ENCODE measurements around the gene ZNRF2.
"Not testable (repeated sequence)": the region's sequence is repeated elsewhere in the genome, so short reads cannot be mapped to it uniquely, and the experiment has no call there.

The ZNRF2 gene

DNA sequence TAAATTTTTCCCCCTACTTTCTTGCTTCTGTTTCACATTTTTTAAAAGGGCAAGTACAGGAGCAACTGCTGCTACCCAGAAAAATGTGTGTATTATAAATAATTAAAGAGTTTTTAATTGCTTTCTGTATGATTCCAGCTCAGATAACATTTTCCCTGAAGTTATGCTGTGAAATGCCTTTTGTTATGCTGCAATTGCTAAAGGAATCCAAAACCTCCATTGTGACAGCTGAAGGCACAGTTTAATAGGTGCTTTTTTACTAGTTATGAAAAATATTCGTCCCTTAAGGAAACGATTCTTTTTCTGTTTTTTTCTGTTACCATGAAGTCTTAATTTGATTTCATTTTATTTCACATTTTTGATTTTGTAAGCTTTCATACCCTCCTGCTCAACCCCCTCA lies 83.2 kb downstream of the ZNRF2 start:
- H3K27ac ChIP-seq, result no peak overlapping the region
- TF ChIP-seq, protein P1, sequence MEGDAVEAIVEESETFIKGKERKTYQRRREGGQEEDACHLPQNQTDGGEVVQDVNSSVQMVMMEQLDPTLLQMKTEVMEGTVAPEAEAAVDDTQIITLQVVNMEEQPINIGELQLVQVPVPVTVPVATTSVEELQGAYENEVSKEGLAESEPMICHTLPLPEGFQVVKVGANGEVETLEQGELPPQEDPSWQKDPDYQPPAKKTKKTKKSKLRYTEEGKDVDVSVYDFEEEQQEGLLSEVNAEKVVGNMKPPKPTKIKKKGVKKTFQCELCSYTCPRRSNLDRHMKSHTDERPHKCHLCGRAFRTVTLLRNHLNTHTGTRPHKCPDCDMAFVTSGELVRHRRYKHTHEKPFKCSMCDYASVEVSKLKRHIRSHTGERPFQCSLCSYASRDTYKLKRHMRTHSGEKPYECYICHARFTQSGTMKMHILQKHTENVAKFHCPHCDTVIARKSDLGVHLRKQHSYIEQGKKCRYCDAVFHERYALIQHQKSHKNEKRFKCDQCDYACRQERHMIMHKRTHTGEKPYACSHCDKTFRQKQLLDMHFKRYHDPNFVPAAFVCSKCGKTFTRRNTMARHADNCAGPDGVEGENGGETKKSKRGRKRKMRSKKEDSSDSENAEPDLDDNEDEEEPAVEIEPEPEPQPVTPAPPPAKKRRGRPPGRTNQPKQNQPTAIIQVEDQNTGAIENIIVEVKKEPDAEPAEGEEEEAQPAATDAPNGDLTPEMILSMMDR (conservative IDR thresholded peaks at IDR 0.05), result no peak

DNA sequence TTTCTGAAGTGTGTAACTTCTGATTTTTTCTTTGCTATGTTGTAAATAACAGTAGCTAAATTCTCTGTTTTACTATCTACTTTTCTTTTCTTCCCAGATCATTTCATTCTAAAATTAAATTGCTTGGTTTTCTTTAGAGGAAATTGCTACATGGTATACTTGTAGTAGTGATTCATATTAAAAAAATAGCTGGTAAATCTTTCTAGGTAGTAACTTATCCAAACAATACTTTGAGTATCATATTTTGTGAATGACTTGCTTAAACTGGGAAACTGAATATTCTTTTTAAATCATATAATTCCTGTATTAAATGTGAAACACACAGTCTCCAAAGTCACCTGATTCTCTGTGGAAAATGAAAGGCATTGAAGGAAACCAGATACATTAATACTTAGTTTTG lies 85.5 kb downstream of the ZNRF2 start:
- H3K27ac ChIP-seq, result no peak overlapping the region
- TF ChIP-seq, protein P1 (conservative IDR thresholded peaks at IDR 0.05), result no peak

DNA sequence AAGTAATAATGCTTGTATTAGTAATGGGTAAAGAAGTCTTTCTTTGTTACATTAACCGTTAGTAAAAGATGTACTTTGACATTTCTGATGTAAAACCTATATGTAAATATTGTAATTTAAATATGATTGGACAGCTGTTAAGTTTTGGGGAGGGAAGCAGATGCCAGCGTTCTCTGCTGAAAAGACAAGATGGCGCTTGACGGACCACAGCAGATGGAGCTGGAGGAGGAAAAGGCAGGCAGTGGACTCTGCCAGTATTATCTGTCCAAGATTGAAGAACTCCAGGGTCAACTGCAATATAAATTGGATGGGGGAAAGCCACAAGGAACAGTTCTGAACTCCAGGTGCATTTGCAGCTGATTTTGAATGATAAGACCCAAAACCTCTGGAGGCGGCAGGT lies 86.9 kb downstream of the ZNRF2 start:
- TF ChIP-seq, protein P1 (conservative IDR thresholded peaks at IDR 0.05), result no peak
- H3K27ac ChIP-seq, result no peak overlapping the region

DNA sequence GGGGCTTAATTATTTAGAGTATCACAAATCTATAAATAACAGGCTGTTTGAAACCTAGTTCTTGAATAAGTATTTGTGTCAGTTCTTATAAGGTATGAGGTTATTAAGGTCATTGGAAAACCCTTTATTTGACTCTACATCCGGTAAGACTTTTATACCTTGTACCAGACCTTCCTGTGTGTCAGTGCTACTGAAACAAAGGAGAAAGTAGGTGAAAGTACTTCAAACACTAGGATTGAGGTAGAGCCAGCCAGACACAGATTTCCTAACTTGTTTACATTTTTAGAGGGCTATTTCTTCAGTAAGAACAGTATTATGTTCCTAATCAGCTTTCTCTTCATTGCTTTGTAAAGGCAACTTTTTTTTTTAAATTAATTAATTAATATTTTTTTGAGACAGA lies 93.9 kb downstream of the ZNRF2 start:
- TF ChIP-seq, protein P1 (conservative IDR thresholded peaks at IDR 0.05), result no peak
- H3K27ac ChIP-seq, result no peak overlapping the region

DNA sequence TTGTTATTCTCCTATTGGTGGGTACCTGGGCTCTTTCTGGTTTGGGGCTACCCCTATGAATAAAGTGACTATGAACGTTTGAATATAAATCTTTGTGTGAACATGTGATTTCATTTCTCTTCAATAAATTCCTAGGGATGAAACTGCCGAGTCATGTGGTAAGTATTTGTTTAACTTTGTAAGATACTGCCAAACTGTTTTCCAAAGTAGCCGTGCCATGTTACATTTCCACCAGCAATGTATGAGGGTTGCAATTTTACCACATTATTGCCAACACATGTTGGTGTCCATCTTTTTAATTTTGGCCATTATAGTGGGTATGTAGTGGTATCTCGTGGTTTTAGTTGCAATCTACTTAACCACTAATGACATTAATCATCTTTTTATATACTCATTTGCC lies 94.7 kb downstream of the ZNRF2 start:
- no peak overlapping the region for H3K27ac ChIP-seq
- TF ChIP-seq, protein P1 (conservative IDR thresholded peaks at IDR 0.05), result no peak

DNA sequence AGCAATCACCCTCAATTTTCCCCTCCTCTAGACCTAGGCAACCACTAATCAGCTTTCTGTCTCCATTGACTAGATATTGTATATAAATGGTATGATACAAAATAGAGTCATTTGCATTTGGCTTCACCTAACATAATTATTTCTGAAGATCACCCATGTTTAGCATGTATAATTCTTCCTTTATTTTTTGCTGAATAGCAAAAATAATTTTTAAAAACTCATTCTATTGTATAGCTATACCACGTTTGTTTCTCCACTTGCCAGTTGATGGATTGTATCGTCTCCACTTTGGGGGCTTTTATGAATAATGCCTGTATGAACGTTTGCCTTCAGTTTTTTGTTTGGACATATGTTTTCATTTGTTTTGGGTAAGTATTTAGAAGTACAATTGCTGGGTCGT lies 95.3 kb downstream of the ZNRF2 start:
- TF ChIP-seq, protein P1 (conservative IDR thresholded peaks at IDR 0.05), result no peak
- no peak overlapping the region for H3K27ac ChIP-seq

DNA sequence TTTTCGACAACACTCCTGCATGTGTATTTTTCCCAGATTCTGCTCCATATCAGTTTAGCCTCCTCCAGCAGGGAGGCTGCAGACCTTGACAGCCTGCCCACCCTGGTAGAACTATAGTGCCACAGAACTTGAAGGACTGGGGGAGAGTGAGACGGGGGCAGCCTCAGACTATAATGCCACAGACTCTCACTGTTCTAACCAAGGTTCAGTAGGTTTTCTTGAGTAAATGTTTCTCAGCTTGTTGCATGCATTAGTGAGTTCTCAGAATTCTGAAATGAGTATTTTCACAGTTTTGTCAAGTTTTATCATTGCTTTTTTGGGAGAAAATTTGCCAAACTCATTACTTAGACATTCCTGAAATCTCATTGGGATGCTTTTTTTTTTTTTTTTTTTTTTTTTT lies 95.9 kb downstream of the ZNRF2 start:
- TF ChIP-seq, protein P1 (conservative IDR thresholded peaks at IDR 0.05), result no peak
- H3K27ac ChIP-seq, result no peak overlapping the region

DNA sequence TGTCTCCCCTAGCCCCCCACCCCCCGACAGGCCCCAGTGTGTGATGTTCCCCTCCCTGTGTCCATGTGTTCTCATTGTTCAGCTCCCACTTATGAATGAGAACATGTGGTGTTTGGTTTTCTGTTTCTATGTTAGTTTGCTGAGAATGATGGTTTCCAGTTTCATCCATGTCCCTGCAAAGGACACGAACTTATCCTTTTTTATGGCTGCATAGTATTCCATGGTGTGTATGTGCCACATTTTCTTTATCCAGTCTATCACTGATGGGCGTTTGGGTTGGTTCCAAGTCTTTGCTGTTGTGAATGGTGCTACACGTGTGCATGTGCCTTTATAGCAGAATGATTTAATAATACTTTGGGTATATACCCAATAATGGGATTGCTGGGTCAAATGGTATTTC lies 96.4 kb downstream of the ZNRF2 start:
- not testable (repeated sequence) for H3K27ac ChIP-seq

Data from VCaP (cell line).